ENCODE data around the gene PGRMC2.

The PGRMC2 gene

DNA sequence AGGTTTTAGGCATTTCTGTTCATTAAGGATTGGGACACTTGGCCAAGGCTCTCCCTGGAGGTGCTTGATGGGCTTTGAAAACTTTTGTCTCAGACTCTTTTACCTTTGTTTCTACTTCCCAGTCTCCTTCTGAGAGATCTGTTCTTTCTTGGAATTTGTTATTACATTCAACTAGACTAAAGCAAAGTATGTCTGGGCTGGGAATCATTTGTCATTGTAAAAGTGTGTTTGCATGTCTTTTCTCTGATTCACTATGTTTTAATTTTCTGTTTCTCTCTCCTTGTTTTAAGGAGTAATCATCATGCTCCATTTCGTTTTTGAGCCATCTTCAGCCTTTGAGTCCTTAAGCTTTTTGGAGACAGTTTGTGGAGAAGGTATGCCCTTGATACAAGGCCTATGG lies 12.2 kb upstream of the PGRMC2 start:
- H4K20me1 ChIP-seq (ENCODE audit: insufficient read depth, low read length): no peaks in the 10 kb centered on the region
- H3K79me2 ChIP-seq (ENCODE audit: low read length): no peaks in the 10 kb centered on the region
- H3K4me1 ChIP-seq (ENCODE audit: low read length): no peaks in the 10 kb centered on the region
- H3K27me3 ChIP-seq (ENCODE audit: low read depth, low read length): no peaks in the 10 kb centered on the region
- peaks cover 17% of the 10 kb centered on the region for H3K36me3 ChIP-seq (replicated peaks; ENCODE audit: low read depth, low read length)
- no peak overlapping the region for H2AFZ ChIP-seq (ENCODE audit: low read depth, low read length)
- no peaks in the 10 kb centered on the region for H3K9me3 ChIP-seq (ENCODE audit: insufficient read depth, low read length)
- no peak overlapping the region for H3K9ac ChIP-seq (ENCODE audit: low read length)
- H3K4me3 ChIP-seq (ENCODE audit: low read length): no peak overlapping the region
- no peak overlapping the region for H3K4me2 ChIP-seq (ENCODE audit: low read length)
- no peak for TF ChIP-seq EZH2phosphoT487 (IDR thresholded peaks at IDR 0.05; ENCODE audit: low read depth)
- TF ChIP-seq, protein P1, sequence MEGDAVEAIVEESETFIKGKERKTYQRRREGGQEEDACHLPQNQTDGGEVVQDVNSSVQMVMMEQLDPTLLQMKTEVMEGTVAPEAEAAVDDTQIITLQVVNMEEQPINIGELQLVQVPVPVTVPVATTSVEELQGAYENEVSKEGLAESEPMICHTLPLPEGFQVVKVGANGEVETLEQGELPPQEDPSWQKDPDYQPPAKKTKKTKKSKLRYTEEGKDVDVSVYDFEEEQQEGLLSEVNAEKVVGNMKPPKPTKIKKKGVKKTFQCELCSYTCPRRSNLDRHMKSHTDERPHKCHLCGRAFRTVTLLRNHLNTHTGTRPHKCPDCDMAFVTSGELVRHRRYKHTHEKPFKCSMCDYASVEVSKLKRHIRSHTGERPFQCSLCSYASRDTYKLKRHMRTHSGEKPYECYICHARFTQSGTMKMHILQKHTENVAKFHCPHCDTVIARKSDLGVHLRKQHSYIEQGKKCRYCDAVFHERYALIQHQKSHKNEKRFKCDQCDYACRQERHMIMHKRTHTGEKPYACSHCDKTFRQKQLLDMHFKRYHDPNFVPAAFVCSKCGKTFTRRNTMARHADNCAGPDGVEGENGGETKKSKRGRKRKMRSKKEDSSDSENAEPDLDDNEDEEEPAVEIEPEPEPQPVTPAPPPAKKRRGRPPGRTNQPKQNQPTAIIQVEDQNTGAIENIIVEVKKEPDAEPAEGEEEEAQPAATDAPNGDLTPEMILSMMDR (IDR thresholded peaks at IDR 0.05; ENCODE audit: low read depth, low read length): no peak
- H3K27ac ChIP-seq (ENCODE audit: low read length): no peak overlapping the region

DNA sequence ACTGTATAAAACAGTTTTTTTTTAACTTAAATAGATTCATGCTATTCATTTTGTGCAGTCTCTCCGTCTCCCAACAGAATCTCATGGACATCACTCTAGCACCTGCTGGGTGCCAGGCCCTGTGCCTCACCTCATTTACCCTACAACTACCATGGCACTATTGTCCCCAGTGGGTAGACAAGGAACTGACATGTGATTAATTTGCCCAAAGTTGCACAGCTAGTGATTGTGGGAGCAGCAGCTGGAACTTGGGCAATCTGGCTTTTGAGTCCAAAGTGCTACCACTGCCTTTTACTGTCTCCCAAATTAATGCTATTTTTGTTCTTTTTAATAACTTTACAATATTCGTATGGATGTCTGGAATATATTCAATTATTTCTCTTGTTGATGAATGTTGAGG lies 11.2 kb upstream of the PGRMC2 start:
- no peaks in the 10 kb centered on the region for H3K27me3 ChIP-seq (ENCODE audit: low read depth, low read length)
- no peaks in the 10 kb centered on the region for H4K20me1 ChIP-seq (ENCODE audit: insufficient read depth, low read length)
- H2AFZ ChIP-seq (ENCODE audit: low read depth, low read length): no peak overlapping the region
- H3K4me2 ChIP-seq (ENCODE audit: low read length): no peak overlapping the region
- TF ChIP-seq, protein P1 (IDR thresholded peaks at IDR 0.05; ENCODE audit: low read depth, low read length): no peak
- no peak for TF ChIP-seq EZH2phosphoT487 (IDR thresholded peaks at IDR 0.05; ENCODE audit: low read depth)
- peaks cover 16% of the 10 kb centered on the region for H3K36me3 ChIP-seq (replicated peaks; ENCODE audit: low read depth, low read length)
- no peak overlapping the region for H3K4me3 ChIP-seq (ENCODE audit: low read length)
- no peaks in the 10 kb centered on the region for H3K79me2 ChIP-seq (ENCODE audit: low read length)
- H3K9me3 ChIP-seq (ENCODE audit: insufficient read depth, low read length): no peaks in the 10 kb centered on the region
- H3K9ac ChIP-seq (ENCODE audit: low read length): no peak overlapping the region
- H3K4me1 ChIP-seq (ENCODE audit: low read length): no peaks in the 10 kb centered on the region
- no peak overlapping the region for H3K27ac ChIP-seq (ENCODE audit: low read length)

DNA sequence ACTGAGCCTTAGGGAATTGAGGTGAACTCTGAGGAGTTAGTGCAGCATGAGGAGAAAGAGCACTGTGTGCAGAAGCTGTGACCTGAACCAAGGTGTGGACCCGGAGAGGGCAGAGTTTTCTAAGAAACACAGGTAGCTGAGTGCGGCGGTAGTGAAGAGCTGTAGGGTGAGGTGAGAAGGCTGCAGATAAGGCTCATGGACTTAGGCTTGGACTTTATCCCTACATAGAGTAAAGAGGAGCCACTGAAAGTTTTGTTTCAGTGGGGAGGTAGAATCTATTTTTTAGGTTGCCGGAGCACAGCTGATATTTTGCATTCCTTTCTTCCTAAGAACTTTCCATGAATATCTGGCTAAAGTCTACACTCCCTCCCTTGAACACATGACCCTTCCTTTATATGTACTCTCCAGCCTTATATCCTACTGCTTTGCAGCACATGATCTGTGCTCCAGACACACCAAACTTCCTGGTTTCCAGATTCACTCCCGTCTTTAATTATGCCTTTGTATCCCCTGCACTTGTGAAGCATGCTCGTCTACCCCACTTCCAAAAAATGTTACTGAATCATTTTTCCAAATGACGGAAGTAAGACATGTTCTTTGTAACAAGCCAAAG lies 10.6 kb upstream of the PGRMC2 start:
- H3K4me3 ChIP-seq (ENCODE audit: low read length): no peak overlapping the region
- H2AFZ ChIP-seq (ENCODE audit: low read depth, low read length): no peak overlapping the region
- H4K20me1 ChIP-seq (ENCODE audit: insufficient read depth, low read length): no peaks in the 10 kb centered on the region
- H3K79me2 ChIP-seq (ENCODE audit: low read length): no peaks in the 10 kb centered on the region
- H3K4me1 ChIP-seq (ENCODE audit: low read length): no peaks in the 10 kb centered on the region
- no peak for TF ChIP-seq EZH2phosphoT487 (IDR thresholded peaks at IDR 0.05; ENCODE audit: low read depth)
- TF ChIP-seq, protein P1 (IDR thresholded peaks at IDR 0.05; ENCODE audit: low read depth, low read length): no peak
- H3K27me3 ChIP-seq (ENCODE audit: low read depth, low read length): no peaks in the 10 kb centered on the region
- H3K4me2 ChIP-seq (ENCODE audit: low read length): no peak overlapping the region
- H3K9ac ChIP-seq (ENCODE audit: low read length): no peak overlapping the region
- no peaks in the 10 kb centered on the region for H3K9me3 ChIP-seq (ENCODE audit: insufficient read depth, low read length)
- H3K36me3 ChIP-seq (replicated peaks; ENCODE audit: low read depth, low read length): peaks cover 16% of the 10 kb centered on the region
- no peak overlapping the region for H3K27ac ChIP-seq (ENCODE audit: low read length)

DNA sequence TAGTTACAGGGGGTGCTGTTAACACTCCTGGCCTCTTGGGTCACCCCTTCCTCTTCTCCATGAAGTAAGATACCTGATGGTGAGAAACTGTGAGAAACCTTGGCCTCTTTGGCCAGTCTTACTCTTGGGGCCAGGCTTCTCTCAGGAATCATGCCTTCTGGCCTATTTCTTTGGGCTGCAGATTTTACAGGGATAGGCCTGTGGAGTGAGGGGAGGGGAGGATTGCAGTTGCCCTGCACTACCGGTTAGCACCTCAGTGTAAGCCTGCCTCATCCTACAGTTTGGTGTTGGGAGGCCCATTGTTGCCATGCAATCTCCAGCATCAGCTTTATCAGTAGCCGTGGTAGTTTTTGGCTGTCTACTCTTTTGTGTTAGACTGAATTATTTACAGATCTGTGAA lies 7.6 kb upstream of the PGRMC2 start:
- no peak overlapping the region for H3K4me2 ChIP-seq (ENCODE audit: low read length)
- H3K27ac ChIP-seq (ENCODE audit: low read length): no peak overlapping the region
- TF ChIP-seq EZH2phosphoT487 (IDR thresholded peaks at IDR 0.05; ENCODE audit: low read depth): no peak
- TF ChIP-seq, protein P1 (IDR thresholded peaks at IDR 0.05; ENCODE audit: low read depth, low read length): no peak
- no peaks in the 10 kb centered on the region for H3K4me1 ChIP-seq (ENCODE audit: low read length)
- H3K4me3 ChIP-seq (ENCODE audit: low read length): no peak overlapping the region
- no peaks in the 10 kb centered on the region for H3K27me3 ChIP-seq (ENCODE audit: low read depth, low read length)
- H3K79me2 ChIP-seq (ENCODE audit: low read length): no peaks in the 10 kb centered on the region
- H3K9ac ChIP-seq (ENCODE audit: low read length): no peak overlapping the region
- no peak overlapping the region for H2AFZ ChIP-seq (ENCODE audit: low read depth, low read length)
- H3K9me3 ChIP-seq (ENCODE audit: insufficient read depth, low read length): no peaks in the 10 kb centered on the region
- H4K20me1 ChIP-seq (ENCODE audit: insufficient read depth, low read length): no peaks in the 10 kb centered on the region
- peaks cover 6% of the 10 kb centered on the region for H3K36me3 ChIP-seq (replicated peaks; ENCODE audit: low read depth, low read length)

All from OCI-LY3 (cell line).